Mesothelial cell of epicardium (in vitro differentiated cells): ENCODE data around the gene DNAJC5G. TPM values are rescaled to one million over a fixed set of nuclear protein-coding genes. Genes with fewer than 3 reads are reported as not detected.
A peak's percentile ranks its signal among the peaks of the same experiment; 100 is the strongest.

ENCODE experiments used
- DNase-seq, 2 experiments: peaks; one replicate each; pipeline ENCODE4 v3.0.0; 2021; ENCODE audit warnings: low spot score in 2 of 2; ENCODE audit not compliant: unreplicated experiment in 2 of 2
- H3K27ac Mint-ChIP-seq: 2 replicates; pipeline ENCODE4 v1.8.0; 2021; ENCODE audit warnings: mixed read lengths
- H3K27me3 Mint-ChIP-seq: 2 replicates; pipeline ENCODE4 v1.8.0; 2021; ENCODE audit warnings: low read depth, mixed read lengths
- H3K36me3 Mint-ChIP-seq: 2 replicates; pipeline ENCODE4 v1.8.0; 2021; ENCODE audit warnings: mixed read lengths
- H3K4me1 Mint-ChIP-seq: 2 replicates; pipeline ENCODE4 v1.8.0; 2021; ENCODE audit warnings: mixed read lengths
- H3K4me3 Mint-ChIP-seq: 2 replicates; pipeline ENCODE4 v1.8.0; 2021; ENCODE audit warnings: mild to moderate bottlenecking, moderate library complexity, mixed read lengths
- H3K9me3 Mint-ChIP-seq: 2 replicates; pipeline ENCODE4 v1.8.0; 2021; ENCODE audit warnings: mixed read lengths
- total RNA-seq: library from RNA; stranded (reverse); gene quantifications from 3 replicates; pipeline ENCODE4 v1.2.1, GENCODE V29; 2021
- TF ChIP-seq, protein P1 (sequence below): fragments of 200-600 bp; sonication (generic); IDR thresholded peaks from one replicate; pipeline ENCODE4 v1.5.0; 2021; ENCODE audit warnings: antibody characterized with exemption; ENCODE audit not compliant: unreplicated experiment

The DNAJC5G gene
- total RNA-seq, 1 donor from 2014 or later = 0.18 TPM

DNA sequence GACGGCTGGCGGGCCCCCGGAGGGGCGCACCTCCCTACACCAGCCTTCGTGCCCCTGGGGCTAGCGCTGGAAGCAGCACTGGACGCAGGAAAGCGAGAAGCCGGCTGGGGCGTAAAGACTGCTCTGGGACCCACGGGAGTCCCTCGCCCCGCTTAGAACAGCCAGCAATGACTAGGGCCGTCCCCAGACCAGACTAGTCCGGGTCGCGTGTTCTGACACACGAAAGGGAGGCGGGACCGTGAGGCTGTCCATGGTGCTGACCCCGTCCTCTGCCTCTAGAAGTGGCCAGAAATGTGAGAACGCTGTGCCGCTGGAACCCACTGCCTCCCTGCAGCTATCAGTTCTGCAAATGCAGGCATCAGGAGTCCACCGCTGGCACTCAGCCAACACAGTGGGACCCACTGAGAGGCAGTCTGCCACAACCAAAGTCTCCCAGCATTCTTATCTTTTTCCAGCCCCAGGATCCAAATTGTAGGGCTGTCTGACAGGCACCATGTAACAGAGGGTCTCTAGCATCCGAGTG, 33.2 kb downstream of the DNAJC5G start, which contains the start of gene UCN:
Gene UCN (minus strand): TSS at position 87 of the 523 bp plus-strand sequence. CDS start 550 bp downstream, outside the sequence.
- DNase-seq = peak; percentile 49 to 57
- H3K36me3 Mint-ChIP-seq = peaks cover 20% of the 10 kb centered on the region
- no peaks in the 10 kb centered on the region for H3K4me1 Mint-ChIP-seq
- peaks cover 47% of the 10 kb centered on the region for H3K27me3 Mint-ChIP-seq
- no peak within 1 kb of the TSS for H3K4me3 Mint-ChIP-seq
- no peaks in the 10 kb centered on the region for H3K9me3 Mint-ChIP-seq
- no peak within 1 kb of the TSS for H3K27ac Mint-ChIP-seq
- TF ChIP-seq, protein P1, sequence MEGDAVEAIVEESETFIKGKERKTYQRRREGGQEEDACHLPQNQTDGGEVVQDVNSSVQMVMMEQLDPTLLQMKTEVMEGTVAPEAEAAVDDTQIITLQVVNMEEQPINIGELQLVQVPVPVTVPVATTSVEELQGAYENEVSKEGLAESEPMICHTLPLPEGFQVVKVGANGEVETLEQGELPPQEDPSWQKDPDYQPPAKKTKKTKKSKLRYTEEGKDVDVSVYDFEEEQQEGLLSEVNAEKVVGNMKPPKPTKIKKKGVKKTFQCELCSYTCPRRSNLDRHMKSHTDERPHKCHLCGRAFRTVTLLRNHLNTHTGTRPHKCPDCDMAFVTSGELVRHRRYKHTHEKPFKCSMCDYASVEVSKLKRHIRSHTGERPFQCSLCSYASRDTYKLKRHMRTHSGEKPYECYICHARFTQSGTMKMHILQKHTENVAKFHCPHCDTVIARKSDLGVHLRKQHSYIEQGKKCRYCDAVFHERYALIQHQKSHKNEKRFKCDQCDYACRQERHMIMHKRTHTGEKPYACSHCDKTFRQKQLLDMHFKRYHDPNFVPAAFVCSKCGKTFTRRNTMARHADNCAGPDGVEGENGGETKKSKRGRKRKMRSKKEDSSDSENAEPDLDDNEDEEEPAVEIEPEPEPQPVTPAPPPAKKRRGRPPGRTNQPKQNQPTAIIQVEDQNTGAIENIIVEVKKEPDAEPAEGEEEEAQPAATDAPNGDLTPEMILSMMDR = no peak

GRCh38 chr2:27309651-27310050, 34.4 kb downstream of the DNAJC5G start:
- peaks cover 42% of the 10 kb centered on the region for H3K27me3 Mint-ChIP-seq

DNA sequence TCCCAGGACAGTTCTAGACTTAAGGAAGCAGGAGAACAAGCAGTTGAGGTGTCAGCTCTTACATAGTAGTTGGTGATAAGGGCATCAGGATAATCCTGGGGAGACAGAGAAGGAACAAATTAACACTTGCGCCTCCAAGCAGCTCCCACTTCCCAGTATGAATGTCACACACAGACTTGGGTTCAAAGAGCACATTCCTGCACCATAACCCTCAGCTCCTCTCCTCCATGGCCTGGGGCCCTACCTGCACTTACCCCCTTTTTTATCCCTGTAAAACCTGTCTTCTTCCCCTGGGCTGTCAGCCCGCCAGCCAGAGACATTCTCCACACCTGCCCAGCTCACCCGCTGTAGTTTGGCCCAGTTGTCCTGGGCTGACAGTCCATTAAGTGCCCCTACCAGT, 36.9 kb downstream of the DNAJC5G start:
- Mint-ChIP-seq H3K27me3 (peaks cover 17% of the 10 kb centered on the region), H3K27ac (no peak overlapping the region)

More at GRCh38 chr2:27309651-27310050, 34.4 kb downstream of the DNAJC5G start:
- Mint-ChIP-seq H3K4me3 (no peak overlapping the region), H3K36me3 (peaks cover 20% of the 10 kb centered on the region), H3K4me1 (no peaks in the 10 kb centered on the region), H3K27ac (no peak overlapping the region), H3K9me3 (no peaks in the 10 kb centered on the region)
- TF ChIP-seq, protein P1 = no peak
- no peak for DNase-seq

GRCh38 chr2:27313882-27314645, 38.8 kb downstream of the DNAJC5G start:
- H3K36me3 Mint-ChIP-seq = peaks cover 17% of the 10 kb centered on the region
- no peak overlapping the region for H3K27ac Mint-ChIP-seq
- peaks cover 4% of the 10 kb centered on the region for H3K27me3 Mint-ChIP-seq
- H3K4me1 Mint-ChIP-seq = peaks cover 3% of the 10 kb centered on the region
- TF ChIP-seq, protein P1 = no peak
- H3K9me3 Mint-ChIP-seq = no peaks in the 10 kb centered on the region
- H3K4me3 Mint-ChIP-seq = no peak overlapping the region
- DNase-seq = no peak

More for the DNA sequence above, 36.9 kb downstream of the DNAJC5G start:
- Mint-ChIP-seq H3K4me3 (no peak overlapping the region), H3K4me1 (peaks cover 2% of the 10 kb centered on the region), H3K36me3 (peaks cover 20% of the 10 kb centered on the region), H3K9me3 (no peaks in the 10 kb centered on the region)
- TF ChIP-seq, protein P1 = no peak
- no peak for DNase-seq

- H3K4me1 Mint-ChIP-seq = peaks cover 3% of the 10 kb centered on the region
- no peak for DNase-seq
- no peaks in the 10 kb centered on the region for H3K9me3 Mint-ChIP-seq
- H3K27me3 Mint-ChIP-seq = no peaks in the 10 kb centered on the region
- TF ChIP-seq, protein P1 = no peak
- H3K36me3 Mint-ChIP-seq = peaks cover 12% of the 10 kb centered on the region
- no peak overlapping the region for H3K27ac Mint-ChIP-seq
- H3K4me3 Mint-ChIP-seq = no peak overlapping the region
Observed at GRCh38 chr2:27314709-27315108, 39.5 kb downstream of the DNAJC5G start.
